ENCODE data around the gene SLCO2A1.

- TF ChIP-seq, protein P1, sequence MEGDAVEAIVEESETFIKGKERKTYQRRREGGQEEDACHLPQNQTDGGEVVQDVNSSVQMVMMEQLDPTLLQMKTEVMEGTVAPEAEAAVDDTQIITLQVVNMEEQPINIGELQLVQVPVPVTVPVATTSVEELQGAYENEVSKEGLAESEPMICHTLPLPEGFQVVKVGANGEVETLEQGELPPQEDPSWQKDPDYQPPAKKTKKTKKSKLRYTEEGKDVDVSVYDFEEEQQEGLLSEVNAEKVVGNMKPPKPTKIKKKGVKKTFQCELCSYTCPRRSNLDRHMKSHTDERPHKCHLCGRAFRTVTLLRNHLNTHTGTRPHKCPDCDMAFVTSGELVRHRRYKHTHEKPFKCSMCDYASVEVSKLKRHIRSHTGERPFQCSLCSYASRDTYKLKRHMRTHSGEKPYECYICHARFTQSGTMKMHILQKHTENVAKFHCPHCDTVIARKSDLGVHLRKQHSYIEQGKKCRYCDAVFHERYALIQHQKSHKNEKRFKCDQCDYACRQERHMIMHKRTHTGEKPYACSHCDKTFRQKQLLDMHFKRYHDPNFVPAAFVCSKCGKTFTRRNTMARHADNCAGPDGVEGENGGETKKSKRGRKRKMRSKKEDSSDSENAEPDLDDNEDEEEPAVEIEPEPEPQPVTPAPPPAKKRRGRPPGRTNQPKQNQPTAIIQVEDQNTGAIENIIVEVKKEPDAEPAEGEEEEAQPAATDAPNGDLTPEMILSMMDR (IDR thresholded peaks at IDR 0.05): no peak
- no peak for TF ChIP-seq POLR2A (IDR thresholded peaks at IDR 0.05)
Measured at GRCh38 chr3:133883641-133884040, 146.1 kb downstream of the SLCO2A1 start.

Data from lower leg skin (tissue), 3 donors.